HG03469 (cell line): ENCODE measurements around the gene ADCY1.

Source experiments
- ATAC-seq: cut with Tn5 transposase; IDR thresholded peaks from one replicate; pipeline ENCODE4 v1.9.1; 2021; ENCODE audit warnings: mild to moderate bottlenecking, moderate library complexity, moderate number of reproducible peaks; ENCODE audit not compliant: unreplicated experiment

ADCY1 gene

GRCh38 chr7:45708046-45708950 lies 134.1 kb downstream of the ADCY1 start:
- no peak for ATAC-seq

DNA sequence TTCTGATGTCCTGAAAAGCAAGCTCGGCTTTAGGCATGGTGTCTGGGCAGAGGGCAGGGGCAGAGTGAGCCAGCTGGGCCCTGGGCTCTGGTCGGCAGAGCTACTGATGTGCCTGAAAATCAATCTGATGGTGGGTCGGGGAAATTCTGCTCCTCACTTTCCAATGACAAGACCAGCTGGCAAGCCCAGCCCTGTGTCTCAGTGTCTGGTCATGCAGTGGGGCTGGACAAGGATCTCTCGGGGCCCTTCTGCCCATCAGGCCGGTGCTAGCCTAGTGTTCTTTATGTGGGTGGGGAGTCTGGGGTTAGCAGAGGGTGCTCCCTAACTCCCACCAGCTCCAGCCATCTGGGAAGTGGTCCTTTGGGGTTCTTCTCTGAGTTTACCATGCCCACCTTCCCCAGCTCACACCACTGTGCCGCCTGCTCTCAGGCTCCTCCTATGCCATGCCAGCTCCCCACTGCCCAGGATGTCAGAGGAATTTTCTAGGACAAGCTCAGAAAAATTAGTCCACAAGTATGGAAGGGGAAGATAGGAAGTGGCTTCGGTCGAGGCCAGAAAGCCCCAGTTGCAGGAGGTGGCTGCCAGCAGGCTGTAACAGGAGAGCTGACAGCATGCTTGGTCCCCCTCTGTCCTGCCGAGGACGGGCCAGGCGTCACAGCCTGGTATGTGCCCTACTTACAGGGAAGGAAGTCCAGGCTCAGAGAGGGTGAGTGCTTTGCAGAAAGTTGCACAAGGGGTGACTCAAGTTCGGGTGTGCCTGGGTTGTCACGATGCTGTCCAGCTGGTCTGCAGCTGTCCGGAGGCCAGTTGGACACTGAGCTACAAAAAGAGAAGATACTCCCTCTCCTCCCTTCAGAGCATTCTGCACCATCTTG lies 135.2 kb downstream of the ADCY1 start:
- no peak for ATAC-seq

GRCh38 chr7:45710271-45711160 lies 136.3 kb downstream of the ADCY1 start:
- ATAC-seq = no peak

- no peak for ATAC-seq
Observed at GRCh38 chr7:45711161-45711490, 137.0 kb downstream of the ADCY1 start.

GRCh38 chr7:45712057-45712689 lies 138.0 kb downstream of the ADCY1 start:
- no peak for ATAC-seq

GRCh38 chr7:45712872-45713668 lies 138.9 kb downstream of the ADCY1 start:
- ATAC-seq = no peak

GRCh38 chr7:45713669-45714520 lies 139.7 kb downstream of the ADCY1 start:
- ATAC-seq = no peak

- ATAC-seq = no peak
Observed at GRCh38 chr7:45714521-45714820, 140.3 kb downstream of the ADCY1 start.

GRCh38 chr7:45715471-45716352 lies 141.5 kb downstream of the ADCY1 start:
- ATAC-seq = no peak

DNA sequence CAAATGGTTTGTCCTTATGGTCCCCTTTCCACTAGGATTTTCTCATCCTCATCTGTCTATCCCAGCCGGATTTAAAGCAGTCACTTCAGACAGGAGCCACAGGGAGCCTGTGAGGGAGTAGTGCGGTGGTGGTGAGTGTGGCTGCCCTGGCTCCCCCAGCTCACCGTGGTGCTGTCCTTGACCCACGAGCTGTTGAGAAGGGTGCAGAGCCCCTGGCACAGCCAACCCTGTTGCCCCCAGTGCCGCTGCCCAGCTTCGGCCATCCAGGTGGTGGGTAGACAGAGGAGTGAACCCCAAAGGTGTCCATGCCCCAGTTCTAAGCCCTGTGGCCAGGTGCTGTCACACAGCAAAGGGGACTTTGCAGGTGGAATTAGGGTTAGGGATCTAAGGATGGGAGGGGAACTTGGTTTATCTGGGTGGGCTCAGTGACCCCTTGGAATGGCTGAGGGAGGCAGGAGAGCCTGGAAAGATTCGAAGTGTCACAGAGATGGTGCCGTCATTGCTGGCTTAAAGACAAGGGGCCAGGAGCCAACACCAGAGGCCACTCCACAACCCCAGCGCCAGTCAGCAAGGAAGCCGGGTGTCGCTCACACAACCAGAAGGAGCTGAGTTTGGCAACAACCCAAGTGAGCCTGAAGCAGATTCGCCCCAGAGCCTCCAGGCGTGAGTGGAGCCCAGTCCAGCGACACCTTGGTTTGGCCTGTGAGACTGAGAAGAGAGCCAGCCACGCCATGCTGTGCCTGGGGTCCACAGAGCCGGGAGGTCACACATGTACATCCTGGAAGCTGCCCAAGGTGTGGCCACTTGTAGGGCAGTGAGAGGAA lies 142.4 kb downstream of the ADCY1 start:
- ATAC-seq = no peak

DNA sequence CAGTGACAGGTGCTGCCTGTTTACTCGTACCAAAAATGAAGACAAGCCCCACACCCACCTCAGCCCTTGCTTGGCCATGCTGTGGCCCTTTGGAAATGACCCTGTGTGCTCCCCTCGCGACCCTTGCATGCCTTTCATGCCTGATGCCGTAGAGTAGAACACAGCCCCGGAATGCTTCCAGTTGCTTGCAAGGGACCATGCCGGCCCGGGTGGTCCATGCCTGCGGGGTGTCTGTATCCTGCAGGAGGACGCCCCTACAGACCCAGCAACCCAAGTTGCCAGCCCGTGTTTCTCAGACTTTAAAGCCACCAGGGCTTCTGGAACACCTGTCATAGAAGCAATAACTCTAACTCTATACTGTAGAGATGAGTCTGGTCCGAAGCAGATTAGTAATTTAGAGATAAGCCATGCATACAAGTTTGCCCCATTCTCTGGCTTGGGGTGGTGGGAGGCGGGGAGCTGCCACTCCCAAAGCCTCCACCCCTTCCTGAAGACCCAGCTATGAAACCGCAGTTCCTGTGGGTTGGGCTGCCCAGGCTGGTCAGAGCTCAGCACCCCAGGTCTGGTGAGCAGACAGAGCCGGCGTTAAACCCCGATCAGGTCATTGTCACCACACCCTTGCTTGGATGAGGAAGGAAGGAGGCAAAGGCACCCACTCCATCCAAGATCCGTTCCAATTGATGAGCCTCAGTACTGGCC lies 143.5 kb downstream of the ADCY1 start:
- ATAC-seq = no peak

DNA sequence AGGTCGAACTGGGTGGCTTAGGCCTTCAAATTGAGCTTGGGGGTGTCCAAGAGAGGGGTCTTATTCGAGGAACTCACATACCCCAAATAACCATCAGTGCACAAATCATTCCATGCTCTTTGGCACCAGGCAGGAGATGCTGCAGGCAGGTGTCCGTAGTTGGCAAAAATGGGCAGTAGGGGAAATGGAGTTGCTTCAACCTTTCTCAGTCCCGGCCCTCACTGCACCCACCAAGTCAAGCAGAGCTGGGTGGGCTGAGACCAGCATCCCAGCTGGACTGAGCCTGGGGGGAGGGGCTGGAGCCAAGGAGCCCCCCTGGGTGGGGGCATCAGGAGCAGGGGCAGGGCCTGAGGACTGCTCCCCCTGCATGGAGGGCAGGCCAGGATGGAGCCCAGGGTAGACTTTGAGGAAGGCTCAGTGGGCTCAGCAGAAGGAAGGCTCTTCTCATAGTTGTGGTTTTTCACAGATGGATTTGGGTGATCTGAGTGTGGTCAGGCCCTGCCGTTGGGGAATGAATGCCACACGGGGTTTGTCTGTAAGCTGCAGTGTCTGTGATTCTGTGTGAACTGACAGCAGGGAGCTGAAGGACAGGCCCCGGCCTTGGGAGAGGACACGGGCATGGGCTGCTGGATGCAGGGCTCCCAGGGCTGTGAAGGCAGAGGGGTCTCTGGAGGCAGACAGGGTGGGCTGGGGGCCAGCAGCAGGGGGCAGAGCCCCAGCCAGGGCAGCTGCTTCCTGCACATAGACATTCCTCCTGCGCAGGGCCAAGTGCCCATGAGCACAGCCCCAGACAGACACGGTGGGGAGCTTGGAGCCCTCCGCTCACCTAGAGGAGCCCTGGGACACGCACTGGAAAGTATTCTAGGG lies 144.5 kb downstream of the ADCY1 start:
- no peak for ATAC-seq

GRCh38 chr7:45720989-45721388 lies 146.8 kb downstream of the ADCY1 start:
- no peak for ATAC-seq

- ATAC-seq = no peak
Observed at GRCh38 chr7:45721686-45722598, 147.8 kb downstream of the ADCY1 start.
